ENCODE measurements around the gene KCTD18. TPM values are rescaled to one million over a fixed set of nuclear protein-coding genes. Genes with fewer than 3 reads are reported as not detected.

KCTD18 gene
- total RNA-seq, 2 donors from 2014 or later = 10.5 to 42.3 TPM

DNA sequence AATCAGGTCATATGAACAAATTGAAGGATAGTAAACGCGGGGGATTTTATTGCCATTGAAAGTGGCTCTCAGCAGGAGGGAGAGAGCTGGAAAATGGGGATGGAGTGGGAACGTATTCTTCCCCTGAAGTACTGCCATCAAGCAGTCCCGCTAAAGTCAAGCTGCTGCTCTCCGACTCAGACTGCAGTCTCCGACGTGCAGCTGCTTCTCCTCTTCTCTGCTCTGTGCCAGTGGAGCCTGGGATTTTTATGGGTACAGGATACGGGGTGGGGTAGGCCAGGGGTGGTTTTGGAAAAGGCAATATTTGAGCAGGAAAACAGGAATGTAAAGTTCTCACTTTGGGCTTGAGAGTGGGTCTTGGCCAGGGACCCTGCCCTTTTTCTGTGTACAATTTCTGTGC lies 33.0 kb downstream of the KCTD18 start:
- no peak for ATAC-seq
- TF ChIP-seq, protein P1, sequence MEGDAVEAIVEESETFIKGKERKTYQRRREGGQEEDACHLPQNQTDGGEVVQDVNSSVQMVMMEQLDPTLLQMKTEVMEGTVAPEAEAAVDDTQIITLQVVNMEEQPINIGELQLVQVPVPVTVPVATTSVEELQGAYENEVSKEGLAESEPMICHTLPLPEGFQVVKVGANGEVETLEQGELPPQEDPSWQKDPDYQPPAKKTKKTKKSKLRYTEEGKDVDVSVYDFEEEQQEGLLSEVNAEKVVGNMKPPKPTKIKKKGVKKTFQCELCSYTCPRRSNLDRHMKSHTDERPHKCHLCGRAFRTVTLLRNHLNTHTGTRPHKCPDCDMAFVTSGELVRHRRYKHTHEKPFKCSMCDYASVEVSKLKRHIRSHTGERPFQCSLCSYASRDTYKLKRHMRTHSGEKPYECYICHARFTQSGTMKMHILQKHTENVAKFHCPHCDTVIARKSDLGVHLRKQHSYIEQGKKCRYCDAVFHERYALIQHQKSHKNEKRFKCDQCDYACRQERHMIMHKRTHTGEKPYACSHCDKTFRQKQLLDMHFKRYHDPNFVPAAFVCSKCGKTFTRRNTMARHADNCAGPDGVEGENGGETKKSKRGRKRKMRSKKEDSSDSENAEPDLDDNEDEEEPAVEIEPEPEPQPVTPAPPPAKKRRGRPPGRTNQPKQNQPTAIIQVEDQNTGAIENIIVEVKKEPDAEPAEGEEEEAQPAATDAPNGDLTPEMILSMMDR (IDR thresholded peaks at IDR 0.05) = no peak
- no peak for TF ChIP-seq POLR2A (IDR thresholded peaks at IDR 0.05)
- peaks cover 0 to 7% of the 10 kb centered on the region in 2 donors for H3K36me3 ChIP-seq (replicated peaks in 1 of 2; ENCODE audit: insufficient read depth in 1 of 2, low read depth in 2 of 2)
- intact Hi-C loops (cut with DNase I) = loop anchor here (5.0 kb wide), 1 partner anchor 495 kb away; no protein-coding TSS in a partner anchor
- no peak overlapping the region for H3K27ac ChIP-seq
- DNase-seq = no peak
- no peak overlapping the region for H3K4me3 ChIP-seq
- no peaks in the 10 kb centered on the region for H3K9me3 ChIP-seq
- H3K27me3 ChIP-seq = no peaks in the 10 kb centered on the region
- WGBS, 2 donors = 86% methylated on average over 8 of the region's 8 CpGs
- H3K4me1 ChIP-seq = peaks cover 4% of the 10 kb centered on the region

DNA sequence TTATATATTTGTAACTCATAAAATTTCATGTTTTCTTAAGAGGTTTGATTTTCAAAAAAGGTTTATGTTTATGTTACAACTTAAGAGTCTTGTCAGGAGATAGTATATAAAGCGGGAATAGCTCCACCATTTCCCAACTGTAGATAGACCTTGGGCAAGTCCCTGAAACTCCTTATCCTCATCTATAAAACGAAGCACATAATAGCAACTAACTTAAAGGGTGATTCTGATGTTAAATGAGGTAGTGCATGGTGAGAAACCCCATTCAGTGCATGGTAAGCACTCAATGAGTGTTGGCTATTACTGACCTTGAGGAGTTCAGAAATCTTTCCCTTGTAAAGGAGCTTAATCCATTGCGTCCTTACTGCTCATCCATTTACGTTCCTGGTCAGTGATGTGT lies 34.1 kb downstream of the KCTD18 start:
- H3K27me3 ChIP-seq = no peaks in the 10 kb centered on the region
- peaks cover 0 to 7% of the 10 kb centered on the region in 2 donors for H3K36me3 ChIP-seq (replicated peaks in 1 of 2; ENCODE audit: insufficient read depth in 1 of 2, low read depth in 2 of 2)
- H3K9me3 ChIP-seq = no peaks in the 10 kb centered on the region
- no peak for TF ChIP-seq POLR2A (IDR thresholded peaks at IDR 0.05)
- TF ChIP-seq, protein P1 (IDR thresholded peaks at IDR 0.05) = no peak
- H3K4me3 ChIP-seq = no peak overlapping the region
- DNase-seq (no peak), ATAC-seq (no peak)
- intact Hi-C loops (cut with DNase I) = loop anchor here (5.0 kb wide), 1 partner anchor 493 kb away; no protein-coding TSS in a partner anchor
- H3K4me1 ChIP-seq = no peaks in the 10 kb centered on the region
- 72 to 87% methylated on average over 4 of the region's 4 CpGs for WGBS, 2 donors
- H3K27ac ChIP-seq = no peak overlapping the region

DNA sequence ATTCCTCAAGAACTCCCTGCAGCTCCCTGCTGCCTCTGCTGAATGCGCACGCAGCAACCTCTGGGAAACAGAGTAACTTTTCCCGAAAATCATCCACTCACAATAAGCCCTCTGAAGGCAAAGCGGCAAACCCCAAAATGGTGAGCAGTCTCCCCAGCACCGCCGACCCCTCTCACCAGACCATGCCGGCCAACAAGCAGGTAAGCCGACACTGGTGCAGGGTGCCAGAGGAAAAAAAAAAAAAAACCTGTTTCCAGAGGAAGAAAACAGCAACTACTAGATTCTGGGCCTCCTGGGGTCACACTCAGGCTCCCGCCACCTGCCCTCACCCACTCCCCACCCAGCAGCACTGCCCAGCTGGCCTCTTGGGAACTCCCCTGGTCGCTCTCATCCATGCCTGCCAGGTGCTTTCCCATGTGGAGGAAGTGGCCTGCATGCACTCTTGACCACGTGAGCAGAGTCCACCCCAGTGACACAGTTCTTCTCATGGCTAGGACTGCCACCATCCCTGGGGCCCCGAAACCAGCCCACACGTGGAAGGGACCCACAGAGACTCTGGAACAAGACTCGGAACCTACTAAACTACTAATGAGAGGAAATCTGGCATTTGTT lies 36.9 kb downstream of the KCTD18 start:
- H3K36me3 ChIP-seq (replicated peaks in 1 of 2; ENCODE audit: insufficient read depth in 1 of 2, low read depth in 2 of 2) = peaks cover 0 to 5% of the 10 kb centered on the region in 2 donors
- no peak for TF ChIP-seq POLR2A (IDR thresholded peaks at IDR 0.05)
- TF ChIP-seq, protein P1 (IDR thresholded peaks at IDR 0.05) = no peak
- 89 to 90% methylated on average over 14 of the region's 14 CpGs for WGBS, 2 donors
- no peaks in the 10 kb centered on the region for H3K27me3 ChIP-seq
- DNase-seq = no peak
- no peaks in the 10 kb centered on the region for H3K4me1 ChIP-seq
- no peak for ATAC-seq
- no peaks in the 10 kb centered on the region for H3K9me3 ChIP-seq
- intact Hi-C loops (cut with DNase I) = no loop called here
- no peak overlapping the region for H3K27ac ChIP-seq
- H3K4me3 ChIP-seq = no peak overlapping the region

DNA sequence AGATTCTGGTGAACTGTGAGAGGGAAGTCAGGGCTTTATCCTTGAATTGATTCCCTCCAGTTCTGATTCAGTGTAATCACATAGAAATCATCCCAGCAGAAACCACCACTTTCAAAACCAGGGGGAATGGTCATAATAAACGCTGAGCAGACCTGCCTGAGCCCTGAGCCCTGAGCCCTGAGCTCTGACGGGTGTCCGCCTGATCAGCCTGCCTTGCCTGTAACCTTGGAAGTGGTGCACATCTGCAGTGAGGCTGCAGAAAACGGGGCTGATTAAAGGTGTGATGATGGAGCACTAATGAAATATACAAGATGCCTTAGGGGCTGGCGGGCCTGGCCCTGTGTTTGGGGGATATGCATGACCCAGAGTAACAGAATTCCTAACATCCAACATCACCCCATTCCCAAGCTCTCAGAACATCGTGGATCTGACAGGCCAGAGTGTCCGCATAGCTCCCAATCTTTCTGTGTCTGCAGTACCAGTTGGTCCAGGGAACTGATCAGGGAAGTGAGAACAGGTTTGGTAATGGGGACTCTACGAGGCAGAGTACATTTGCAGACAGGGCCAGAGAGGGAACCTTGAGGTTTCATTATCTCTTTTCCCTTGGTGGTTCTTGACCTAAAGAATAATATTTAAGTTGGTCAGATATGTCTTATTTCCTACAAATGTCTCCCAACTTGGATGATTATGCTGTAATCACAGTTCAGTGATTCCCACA lies 37.8 kb downstream of the KCTD18 start:
- 83 to 86% methylated on average over 8 of the region's 8 CpGs for WGBS, 2 donors
- ATAC-seq (no peak), DNase-seq (no peak)
- Histone ChIP-seq H3K9me3 (no peaks in the 10 kb centered on the region), H3K27ac (no peak overlapping the region), H3K27me3 (no peaks in the 10 kb centered on the region), H3K36me3 (replicated peaks in 1 of 2; ENCODE audit: insufficient read depth in 1 of 2, low read depth in 2 of 2) (peaks cover 0 to 9% of the 10 kb centered on the region in 2 donors), H3K4me3 (no peak overlapping the region), H3K4me1 (no peaks in the 10 kb centered on the region)
- intact Hi-C loops (cut with DNase I) = no loop called here
- no peak for TF ChIP-seq POLR2A (IDR thresholded peaks at IDR 0.05)
- TF ChIP-seq, protein P1 (IDR thresholded peaks at IDR 0.05) = no peak
